ENCODE data around the gene ALCAM.
"Not testable (repeated sequence)": the region's sequence is repeated elsewhere in the genome, so short reads cannot be mapped to it uniquely, and the experiment has no call there.

Gene ALCAM

GRCh38 chr3:105398437-105398836 lies 31.7 kb downstream of the ALCAM start:
- no peak overlapping the region for H3K4me3 Mint-ChIP-seq

GRCh38 chr3:105399062-105399461 lies 32.4 kb downstream of the ALCAM start:
- peaks cover 6% of the 10 kb centered on the region for H3K4me1 Mint-ChIP-seq
- no peak overlapping the region for H3K27ac Mint-ChIP-seq
- H3K4me3 Mint-ChIP-seq = no peak overlapping the region
- no peaks in the 10 kb centered on the region for H3K27me3 Mint-ChIP-seq (ENCODE audit: low read depth)
- no peak for TF ChIP-seq CTCF (IDR thresholded peaks at IDR 0.05; ENCODE audit: unreplicated experiment in 3 of 3)
- peaks cover 16% of the 10 kb centered on the region for H3K9me3 Mint-ChIP-seq
- peaks cover 27% of the 10 kb centered on the region for H3K36me3 Mint-ChIP-seq (ENCODE audit: low read depth)

More at GRCh38 chr3:105398437-105398836, 31.7 kb downstream of the ALCAM start:
- Mint-ChIP-seq H3K36me3 (ENCODE audit: low read depth) (peaks cover 21% of the 10 kb centered on the region), H3K9me3 (peaks cover 10% of the 10 kb centered on the region), H3K4me1 (peaks cover 6% of the 10 kb centered on the region), H3K27me3 (ENCODE audit: low read depth) (no peaks in the 10 kb centered on the region), H3K27ac (no peak overlapping the region)
- no peak for TF ChIP-seq CTCF (IDR thresholded peaks at IDR 0.05; ENCODE audit: unreplicated experiment in 3 of 3)

GRCh38 chr3:105399611-105400010 lies 32.9 kb downstream of the ALCAM start:
- Mint-ChIP-seq H3K9me3 (peaks cover 19% of the 10 kb centered on the region), H3K4me1 (peaks cover 6% of the 10 kb centered on the region), H3K4me3 (no peak overlapping the region), H3K27ac (no peak overlapping the region), H3K36me3 (ENCODE audit: low read depth) (peaks cover 30% of the 10 kb centered on the region), H3K27me3 (ENCODE audit: low read depth) (no peaks in the 10 kb centered on the region)
- no peak for TF ChIP-seq CTCF (IDR thresholded peaks at IDR 0.05; ENCODE audit: unreplicated experiment in 3 of 3)

GRCh38 chr3:105401254-105401653 lies 34.5 kb downstream of the ALCAM start:
- no peaks in the 10 kb centered on the region for H3K27me3 Mint-ChIP-seq (ENCODE audit: low read depth)
- H3K4me3 Mint-ChIP-seq = no peak overlapping the region
- peaks cover 34% of the 10 kb centered on the region for H3K36me3 Mint-ChIP-seq (ENCODE audit: low read depth)
- no peak for TF ChIP-seq CTCF (IDR thresholded peaks at IDR 0.05; ENCODE audit: unreplicated experiment in 3 of 3)
- H3K27ac Mint-ChIP-seq = no peak overlapping the region
- peaks cover 6% of the 10 kb centered on the region for H3K4me1 Mint-ChIP-seq
- H3K9me3 Mint-ChIP-seq = peaks cover 28% of the 10 kb centered on the region

GRCh38 chr3:105401691-105402149 lies 35.0 kb downstream of the ALCAM start:
- Mint-ChIP-seq H3K9me3 (peaks cover 33% of the 10 kb centered on the region), H3K4me1 (peaks cover 6% of the 10 kb centered on the region), H3K4me3 (no peak overlapping the region), H3K27me3 (ENCODE audit: low read depth) (no peaks in the 10 kb centered on the region), H3K36me3 (ENCODE audit: low read depth) (peaks cover 39% of the 10 kb centered on the region), H3K27ac (no peak overlapping the region)
- TF ChIP-seq CTCF (IDR thresholded peaks at IDR 0.05; ENCODE audit: unreplicated experiment in 3 of 3) = no peak

- H3K9me3 Mint-ChIP-seq = peaks cover 38% of the 10 kb centered on the region
- no peaks in the 10 kb centered on the region for H3K27me3 Mint-ChIP-seq (ENCODE audit: low read depth)
- H3K36me3 Mint-ChIP-seq (ENCODE audit: low read depth) = peaks cover 43% of the 10 kb centered on the region
- no peak for TF ChIP-seq CTCF (IDR thresholded peaks at IDR 0.05; ENCODE audit: unreplicated experiment in 3 of 3)
- H3K4me3 Mint-ChIP-seq = no peak overlapping the region
- H3K27ac Mint-ChIP-seq = no peak overlapping the region
- H3K4me1 Mint-ChIP-seq = peaks cover 6% of the 10 kb centered on the region
Measured at GRCh38 chr3:105402287-105402801, 35.6 kb downstream of the ALCAM start.

- not testable (repeated sequence) for H3K27me3 Mint-ChIP-seq (ENCODE audit: low read depth); H3K4me3 Mint-ChIP-seq; H3K4me1 Mint-ChIP-seq; H3K27ac Mint-ChIP-seq
- H3K36me3 Mint-ChIP-seq (ENCODE audit: low read depth) = peaks cover 43% of the 10 kb centered on the region
- peaks cover 38% of the 10 kb centered on the region for H3K9me3 Mint-ChIP-seq
Measured at GRCh38 chr3:105403034-105403433, 36.3 kb downstream of the ALCAM start.
